ENCODE measurements around the gene CASQ2.
A peak's percentile ranks its signal among the peaks of the same experiment; 100 is the strongest.

CASQ2 gene

GRCh38 chr1:115697619-115698018 is 70.9 kb downstream of the CASQ2 start:
- no peak for DNase-seq

- DNase-seq, result no peak
Observed at GRCh38 chr1:115694805-115695204, 73.7 kb downstream of the CASQ2 start.

- no peak for DNase-seq
Observed at GRCh38 chr1:115692224-115692623, 76.3 kb downstream of the CASQ2 start.

- DNase-seq, result no peak
Observed at GRCh38 chr1:115690972-115691371, 77.5 kb downstream of the CASQ2 start.

- no peak for DNase-seq
Observed at GRCh38 chr1:115687744-115688143, 80.8 kb downstream of the CASQ2 start.

GRCh38 chr1:115685029-115685705 is 83.3 kb downstream of the CASQ2 start:
- no peak for DNase-seq

- DNase-seq, result no peak
Observed at GRCh38 chr1:115682792-115683191, 85.7 kb downstream of the CASQ2 start.

- no peak for DNase-seq
Observed at GRCh38 chr1:115680730-115681111, 87.8 kb downstream of the CASQ2 start.

GRCh38 chr1:115679141-115679611 is 89.3 kb downstream of the CASQ2 start:
- peak in 1 of 56 donors; percentile 8 for DNase-seq

GRCh38 chr1:115678141-115678540 is 90.4 kb downstream of the CASQ2 start:
- DNase-seq, result no peak

- no peak for DNase-seq
Observed at GRCh38 chr1:115677565-115677964, 90.9 kb downstream of the CASQ2 start.

GRCh38 chr1:115677182-115677555 is 91.3 kb downstream of the CASQ2 start:
- no peak for DNase-seq

- DNase-seq, result no peak
Observed at GRCh38 chr1:115676498-115677181, 91.9 kb downstream of the CASQ2 start.

GRCh38 chr1:115672224-115673009 is 96.1 kb downstream of the CASQ2 start:
- DNase-seq, result no peak

GRCh38 chr1:115671176-115671934 is 97.2 kb downstream of the CASQ2 start:
- DNase-seq, result peak in 8 of 56 donors; percentile 1 to 29 (median 14)

- DNase-seq, result peak in 1 of 56 donors; percentile 3
Observed at GRCh38 chr1:115670476-115671175, 97.9 kb downstream of the CASQ2 start.

- no peak for DNase-seq
Observed at GRCh38 chr1:115669886-115670285, 98.6 kb downstream of the CASQ2 start.

- no peak for DNase-seq
Observed at GRCh38 chr1:115669002-115669673, 99.4 kb downstream of the CASQ2 start.

- no peak for DNase-seq
Observed at GRCh38 chr1:115668579-115668978, 99.9 kb downstream of the CASQ2 start.

- DNase-seq, result peak in 13 of 56 donors; percentile 5 to 36 (median 17)
Observed at GRCh38 chr1:115666702-115667101, 101.8 kb downstream of the CASQ2 start.

Data from amygdala (tissue), 56 donors.